Measurements from ENCODE around the gene PLXNA4. TPM values are rescaled to one million over a fixed set of nuclear protein-coding genes. Genes with fewer than 3 reads are reported as not detected.

The PLXNA4 gene
- total RNA-seq, 1 donor from 2014 or later = 14.0 TPM

DNA sequence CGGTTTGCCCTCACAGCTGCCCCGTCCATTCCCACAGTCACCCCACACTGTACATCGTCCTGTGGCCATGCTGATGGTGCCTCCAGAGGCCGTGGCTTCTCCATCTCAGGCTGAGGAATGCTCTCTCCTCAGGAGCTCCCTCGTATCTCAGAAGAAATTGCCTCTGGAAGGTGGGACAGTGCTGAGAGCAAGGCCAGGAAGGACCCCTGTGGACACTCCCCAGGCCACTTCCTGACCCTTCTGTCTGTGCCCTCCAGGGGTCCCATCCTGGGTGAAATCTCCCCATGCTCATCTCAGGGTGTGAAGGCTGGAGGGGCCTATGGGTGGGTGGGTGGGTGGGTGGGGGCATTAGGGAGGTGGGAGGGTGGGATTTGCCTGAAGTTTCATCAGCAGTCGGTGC, 454.3 kb downstream of the PLXNA4 start:
- no peaks in the 10 kb centered on the region for H3K4me1 ChIP-seq
- no peak overlapping the region for H3K27ac ChIP-seq
- H3K9me3 ChIP-seq = no peaks in the 10 kb centered on the region
- TF ChIP-seq POLR2AphosphoS5 (IDR thresholded peaks at IDR 0.05; ENCODE audit: insufficient read depth in 1 of 2, low read depth in 1 of 2) = no peak
- TF ChIP-seq CTCF (IDR thresholded peaks at IDR 0.05) = no peak
- no peak for TF ChIP-seq POLR2A (IDR thresholded peaks at IDR 0.05)
- intact Hi-C loops (cut with DNase I) = loop anchor here (5.0 kb wide), 1 partner anchor 865 kb away; no protein-coding TSS in a partner anchor
- no peaks in the 10 kb centered on the region for H3K36me3 ChIP-seq
- H3K4me3 ChIP-seq = no peak overlapping the region
- DNase-seq (ENCODE audit: extremely low spot score in 2 of 2) = no peak
- no peaks in the 10 kb centered on the region for H3K27me3 ChIP-seq

DNA sequence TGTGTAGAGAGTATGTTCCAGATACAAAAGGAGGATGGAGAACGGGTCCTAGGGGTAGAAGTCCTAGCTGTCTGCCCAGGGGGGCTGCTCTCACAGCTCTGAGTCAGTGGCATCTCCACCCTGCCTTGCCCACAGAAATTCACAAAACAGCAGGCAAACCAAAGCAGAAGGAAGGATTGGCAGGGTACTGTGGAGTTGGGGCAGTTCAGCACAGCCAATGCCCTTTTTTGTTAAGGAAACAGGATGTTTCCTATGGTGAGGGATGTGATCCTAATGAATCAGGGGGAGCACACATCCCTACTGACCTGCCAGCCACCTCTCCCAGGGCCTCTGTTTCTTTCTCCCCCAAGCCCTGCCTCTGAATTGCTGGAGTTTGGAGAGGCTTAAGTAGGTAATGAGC, 457.6 kb downstream of the PLXNA4 start:
- no peak for DNase-seq (ENCODE audit: extremely low spot score in 2 of 2)
- Histone ChIP-seq H3K27ac (no peak overlapping the region), H3K27me3 (no peaks in the 10 kb centered on the region), H3K4me1 (no peaks in the 10 kb centered on the region), H3K4me3 (no peak overlapping the region), H3K9me3 (no peaks in the 10 kb centered on the region), H3K36me3 (no peaks in the 10 kb centered on the region)
- intact Hi-C loops (cut with DNase I) = no loop called here
- TF ChIP-seq POLR2AphosphoS5 (IDR thresholded peaks at IDR 0.05; ENCODE audit: insufficient read depth in 1 of 2, low read depth in 1 of 2) (no peak), CTCF (IDR thresholded peaks at IDR 0.05) (no peak), POLR2A (IDR thresholded peaks at IDR 0.05) (no peak)

DNA sequence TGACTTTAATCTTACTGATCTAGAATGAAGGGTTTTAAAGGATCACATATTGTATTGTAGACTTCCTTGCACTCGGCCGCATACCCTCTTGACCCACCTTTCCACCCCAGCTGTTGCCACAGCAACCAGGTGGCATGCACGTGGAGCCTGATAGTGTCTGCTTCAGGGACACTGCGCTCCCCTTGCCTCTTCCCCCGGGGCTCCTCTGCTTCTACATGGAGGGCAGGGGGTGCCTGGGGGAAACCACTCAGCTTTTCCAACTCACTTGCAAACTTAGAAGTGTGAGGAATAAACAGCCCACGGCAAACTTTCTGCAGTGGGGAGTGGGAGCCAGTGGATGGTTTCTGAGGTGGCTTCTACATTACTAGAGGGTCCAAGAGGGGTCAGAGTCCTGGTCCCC, 458.6 kb downstream of the PLXNA4 start:
- Histone ChIP-seq H3K4me1 (no peaks in the 10 kb centered on the region), H3K4me3 (no peak overlapping the region), H3K27ac (no peak overlapping the region), H3K36me3 (no peaks in the 10 kb centered on the region), H3K9me3 (no peaks in the 10 kb centered on the region), H3K27me3 (no peaks in the 10 kb centered on the region)
- no peak for DNase-seq (ENCODE audit: extremely low spot score in 2 of 2)
- intact Hi-C loops (cut with DNase I) = no loop called here
- no peak for TF ChIP-seq POLR2AphosphoS5 (IDR thresholded peaks at IDR 0.05; ENCODE audit: insufficient read depth in 1 of 2, low read depth in 1 of 2)
- no peak for TF ChIP-seq POLR2A (IDR thresholded peaks at IDR 0.05)
- no peak for TF ChIP-seq CTCF (IDR thresholded peaks at IDR 0.05)

DNA sequence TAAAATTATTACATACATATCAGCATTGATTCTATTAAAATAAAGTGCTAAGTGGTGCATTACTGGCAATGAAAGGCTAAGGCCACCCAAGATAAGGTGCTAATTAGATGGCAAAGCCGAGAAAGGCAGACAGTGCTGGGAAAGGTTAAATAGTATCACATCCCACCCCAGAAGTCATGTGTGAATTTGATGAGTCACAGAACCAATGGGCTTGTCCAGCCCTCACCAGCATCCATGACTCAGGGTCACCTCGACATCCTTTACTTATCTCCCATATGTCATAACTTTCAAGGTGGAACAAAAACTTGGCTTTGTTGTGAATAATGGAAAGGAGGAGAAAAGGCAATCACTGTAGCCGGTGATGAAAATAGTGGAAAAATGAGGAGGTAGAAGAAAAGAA, 459.1 kb downstream of the PLXNA4 start:
- intact Hi-C loops (cut with DNase I) = no loop called here
- TF ChIP-seq POLR2AphosphoS5 (IDR thresholded peaks at IDR 0.05; ENCODE audit: insufficient read depth in 1 of 2, low read depth in 1 of 2) = no peak
- H3K4me3 ChIP-seq = no peak overlapping the region
- no peak for DNase-seq (ENCODE audit: extremely low spot score in 2 of 2)
- no peaks in the 10 kb centered on the region for H3K9me3 ChIP-seq
- H3K27ac ChIP-seq = no peak overlapping the region
- H3K36me3 ChIP-seq = no peaks in the 10 kb centered on the region
- H3K4me1 ChIP-seq = no peaks in the 10 kb centered on the region
- no peaks in the 10 kb centered on the region for H3K27me3 ChIP-seq

GRCh38 chr7:132116369-132116768, 459.9 kb downstream of the PLXNA4 start:
- intact Hi-C loops (cut with DNase I) = no loop called here
- Histone ChIP-seq H3K27me3 (no peaks in the 10 kb centered on the region), H3K4me1 (no peaks in the 10 kb centered on the region), H3K4me3 (no peak overlapping the region), H3K36me3 (no peaks in the 10 kb centered on the region), H3K9me3 (no peaks in the 10 kb centered on the region), H3K27ac (no peak overlapping the region)
- no peak for DNase-seq (ENCODE audit: extremely low spot score in 2 of 2)
- TF ChIP-seq POLR2AphosphoS5 (IDR thresholded peaks at IDR 0.05; ENCODE audit: insufficient read depth in 1 of 2, low read depth in 1 of 2) (no peak), CTCF (IDR thresholded peaks at IDR 0.05) (no peak), POLR2A (IDR thresholded peaks at IDR 0.05) (no peak)

DNA sequence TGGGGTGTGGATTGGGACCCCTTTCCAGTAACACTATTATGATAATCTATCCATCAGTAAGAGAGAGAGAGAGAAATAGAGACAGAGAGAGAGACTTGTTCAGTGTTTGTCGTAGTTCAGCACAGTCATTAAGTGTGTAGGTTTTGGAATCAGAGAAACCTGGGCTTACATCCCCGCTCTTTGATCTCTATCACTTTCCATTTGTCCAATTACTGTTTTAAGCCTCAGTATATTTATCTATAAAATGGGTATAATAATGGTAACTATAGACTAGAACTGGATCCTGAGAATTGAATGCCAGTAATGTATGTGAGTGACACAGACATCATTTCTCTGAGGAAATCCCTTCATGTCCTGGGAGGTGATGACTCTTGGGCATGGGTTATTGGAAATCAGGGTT, 460.5 kb downstream of the PLXNA4 start:
- no peaks in the 10 kb centered on the region for H3K4me1 ChIP-seq
- H3K4me3 ChIP-seq = no peak overlapping the region
- TF ChIP-seq POLR2AphosphoS5 (IDR thresholded peaks at IDR 0.05; ENCODE audit: insufficient read depth in 1 of 2, low read depth in 1 of 2) (no peak), POLR2A (IDR thresholded peaks at IDR 0.05) (no peak), CTCF (IDR thresholded peaks at IDR 0.05) (no peak)
- intact Hi-C loops (cut with DNase I) = no loop called here
- H3K9me3 ChIP-seq = no peaks in the 10 kb centered on the region
- no peak overlapping the region for H3K27ac ChIP-seq
- H3K27me3 ChIP-seq = no peaks in the 10 kb centered on the region
- no peaks in the 10 kb centered on the region for H3K36me3 ChIP-seq
- no peak for DNase-seq (ENCODE audit: extremely low spot score in 2 of 2)

Data from vagina (tissue), 2 donors.